Muscle layer of colon (tissue), 2 donors: Measurements from ENCODE around the gene XYLB.

Source experiments
- H3K27ac ChIP-seq: one replicate; pipeline ENCODE4 v1.7.0; 2013; ENCODE audit warnings: low read depth, mild to moderate bottlenecking, low read length, moderate library complexity
- H3K27me3 ChIP-seq, 2 donors: one replicate each; pipeline ENCODE4 v1.7.0; 2013; ENCODE audit warnings: low read length in 2 of 2, mild to moderate bottlenecking in 2 of 2; ENCODE audit not compliant: insufficient read depth in 2 of 2, control insufficient read depth in 1 of 2
- H3K36me3 ChIP-seq: one replicate; pipeline ENCODE4 v1.7.0; 2013; ENCODE audit warnings: mild to moderate bottlenecking, low read length; ENCODE audit not compliant: insufficient read depth
- H3K4me1 ChIP-seq: one replicate; pipeline ENCODE4 v1.7.0; 2013; ENCODE audit warnings: mild to moderate bottlenecking, low read length; ENCODE audit not compliant: insufficient read depth
- H3K4me3 ChIP-seq, 2 donors: one replicate each; pipeline ENCODE4 v1.7.0; 2013; ENCODE audit warnings: low read length in 2 of 2, low read depth in 1 of 2, mild to moderate bottlenecking in 1 of 2, moderate library complexity in 1 of 2
- H3K9ac ChIP-seq: one replicate; pipeline ENCODE4 v1.7.0; 2013; ENCODE audit warnings: low read length
- H3K9me3 ChIP-seq: one replicate; pipeline ENCODE4 v1.7.0; 2013; ENCODE audit warnings: mild to moderate bottlenecking, low read length
- donor health status: abdominal sarcoma.
- donor health status: Adenocarcinoma of cecum.

The XYLB gene

GRCh38 chr3:38368238-38368637 is 21.7 kb downstream of the XYLB start:
- Histone ChIP-seq H3K9ac (no peak overlapping the region), H3K27me3 (no peaks in the 10 kb centered on the region), H3K4me3 (no peak overlapping the region), H3K36me3 (peaks cover 17% of the 10 kb centered on the region), H3K9me3 (no peaks in the 10 kb centered on the region), H3K27ac (no peak overlapping the region), H3K4me1 (peaks cover 12% of the 10 kb centered on the region)

GRCh38 chr3:38369186-38369585 is 22.6 kb downstream of the XYLB start:
- H3K36me3 ChIP-seq = peaks cover 20% of the 10 kb centered on the region
- H3K27ac ChIP-seq = no peak overlapping the region
- no peak overlapping the region for H3K9ac ChIP-seq
- peaks cover 12% of the 10 kb centered on the region for H3K4me1 ChIP-seq
- no peaks in the 10 kb centered on the region for H3K9me3 ChIP-seq
- no peak overlapping the region for H3K4me3 ChIP-seq
- H3K27me3 ChIP-seq = no peaks in the 10 kb centered on the region

- no peak overlapping the region for H3K4me3 ChIP-seq
- no peaks in the 10 kb centered on the region for H3K9me3 ChIP-seq
- no peak overlapping the region for H3K27ac ChIP-seq
- peaks cover 12% of the 10 kb centered on the region for H3K4me1 ChIP-seq
- H3K36me3 ChIP-seq = peaks cover 20% of the 10 kb centered on the region
- H3K27me3 ChIP-seq = no peaks in the 10 kb centered on the region
- H3K9ac ChIP-seq = no peak overlapping the region
Measured at GRCh38 chr3:38370149-38370548, 23.6 kb downstream of the XYLB start.

GRCh38 chr3:38370861-38371260 is 24.3 kb downstream of the XYLB start:
- Histone ChIP-seq H3K9ac (no peak overlapping the region), H3K36me3 (peaks cover 25% of the 10 kb centered on the region), H3K9me3 (no peaks in the 10 kb centered on the region), H3K27me3 (no peaks in the 10 kb centered on the region), H3K27ac (no peak overlapping the region), H3K4me1 (peaks cover 12% of the 10 kb centered on the region), H3K4me3 (no peak overlapping the region)

GRCh38 chr3:38371541-38372213 is 25.1 kb downstream of the XYLB start:
- H3K27ac ChIP-seq = no peak overlapping the region
- H3K4me3 ChIP-seq = no peak overlapping the region
- H3K9me3 ChIP-seq = no peaks in the 10 kb centered on the region
- H3K36me3 ChIP-seq = peaks cover 33% of the 10 kb centered on the region
- no peaks in the 10 kb centered on the region for H3K27me3 ChIP-seq
- H3K9ac ChIP-seq = no peak overlapping the region
- H3K4me1 ChIP-seq = peaks cover 12% of the 10 kb centered on the region

GRCh38 chr3:38372214-38372601 is 25.6 kb downstream of the XYLB start:
- H3K9ac ChIP-seq = no peak overlapping the region
- H3K27ac ChIP-seq = no peak overlapping the region
- H3K36me3 ChIP-seq = peaks cover 38% of the 10 kb centered on the region
- no peaks in the 10 kb centered on the region for H3K27me3 ChIP-seq
- no peaks in the 10 kb centered on the region for H3K9me3 ChIP-seq
- peaks cover 11% of the 10 kb centered on the region for H3K4me1 ChIP-seq
- no peak overlapping the region for H3K4me3 ChIP-seq

- H3K4me3 ChIP-seq = no peak overlapping the region
- H3K9ac ChIP-seq = no peak overlapping the region
- no peaks in the 10 kb centered on the region for H3K27me3 ChIP-seq
- H3K4me1 ChIP-seq = no peaks in the 10 kb centered on the region
- no peak overlapping the region for H3K27ac ChIP-seq
- H3K9me3 ChIP-seq = no peaks in the 10 kb centered on the region
- H3K36me3 ChIP-seq = peaks cover 40% of the 10 kb centered on the region
Measured at GRCh38 chr3:38374221-38374620, 27.6 kb downstream of the XYLB start.

- peaks cover 48% of the 10 kb centered on the region for H3K36me3 ChIP-seq
- H3K9me3 ChIP-seq = no peaks in the 10 kb centered on the region
- H3K4me1 ChIP-seq = no peaks in the 10 kb centered on the region
- no peak overlapping the region for H3K9ac ChIP-seq
- H3K27ac ChIP-seq = no peak overlapping the region
- H3K4me3 ChIP-seq = no peak overlapping the region
- H3K27me3 ChIP-seq = no peaks in the 10 kb centered on the region
Measured at GRCh38 chr3:38375072-38375471, 28.5 kb downstream of the XYLB start.

- Histone ChIP-seq H3K9ac (no peak overlapping the region), H3K9me3 (no peaks in the 10 kb centered on the region), H3K27ac (no peak overlapping the region), H3K4me1 (no peaks in the 10 kb centered on the region), H3K27me3 (no peaks in the 10 kb centered on the region), H3K36me3 (peaks cover 48% of the 10 kb centered on the region), H3K4me3 (no peak overlapping the region)
Measured at GRCh38 chr3:38375488-38376097, 29.0 kb downstream of the XYLB start.

- peaks cover 48% of the 10 kb centered on the region for H3K36me3 ChIP-seq
- H3K4me1 ChIP-seq = no peaks in the 10 kb centered on the region
- no peak overlapping the region for H3K9ac ChIP-seq
Measured at GRCh38 chr3:38376098-38376816, 29.7 kb downstream of the XYLB start.

GRCh38 chr3:38379201-38379770 is 32.7 kb downstream of the XYLB start:
- peaks cover 28% of the 10 kb centered on the region for H3K36me3 ChIP-seq

More at GRCh38 chr3:38376098-38376816, 29.7 kb downstream of the XYLB start:
- no peaks in the 10 kb centered on the region for H3K27me3 ChIP-seq
- H3K27ac ChIP-seq = no peak overlapping the region
- no peak overlapping the region for H3K4me3 ChIP-seq
- H3K9me3 ChIP-seq = no peaks in the 10 kb centered on the region

More at GRCh38 chr3:38379201-38379770, 32.7 kb downstream of the XYLB start:
- Histone ChIP-seq H3K9ac (no peak overlapping the region), H3K27me3 (no peaks in the 10 kb centered on the region), H3K27ac (no peak overlapping the region), H3K4me3 (no peak overlapping the region), H3K4me1 (no peaks in the 10 kb centered on the region), H3K9me3 (no peaks in the 10 kb centered on the region)
